Upper lobe of left lung (tissue), 6 donors: ENCODE data around the gene KIF13A. TPM values are rescaled to one million over a fixed set of nuclear protein-coding genes. Genes with fewer than 3 reads are reported as not detected.

Experiments
- ATAC-seq, 2 donors: fragments of 200-7000 bp; cut with Tn5 transposase; one replicate each; pipeline ENCODE4 v1.9.1; 2022; ENCODE audit warnings: mild to moderate bottlenecking in 2 of 2, moderate library complexity in 2 of 2; ENCODE audit not compliant: low FRiP score in 2 of 2
- DNase-seq, 2 donors: peaks; one replicate each; pipeline ENCODE4 v3.0.0-alpha.2; 2019 to 2020
- H3K27ac ChIP-seq, 4 donors: fragments of 200-600 bp; sonication (generic); one replicate each; pipeline ENCODE4 v1.5.1; 2016 to 2019
- H3K27me3 ChIP-seq, 4 donors: fragments of 200-600 bp; sonication (generic); one replicate each; pipeline ENCODE4 v1.5.1; 2017 to 2019
- H3K36me3 ChIP-seq, 4 donors: fragments of 200-600 bp; sonication (generic); one replicate each; pipeline ENCODE4 v1.5.1; 2016 to 2019
- H3K4me1 ChIP-seq, 4 donors: fragments of 200-600 bp; sonication (generic); one replicate each; pipeline ENCODE4 v1.5.1; 2018 to 2019
- H3K4me3 ChIP-seq, 4 donors: fragments of 200-600 bp; sonication (generic); one replicate each; pipeline ENCODE4 v1.5.1; 2017 to 2019; ENCODE audit warnings: mild to moderate bottlenecking in 2 of 4, moderate library complexity in 1 of 4
- H3K9me3 ChIP-seq, 4 donors: fragments of 200-600 bp; sonication (generic); one replicate each; pipeline ENCODE4 v1.5.1; 2018 to 2019
- EP300 ChIP-seq, 4 donors: sonication (generic); formaldehyde crosslinking; IDR thresholded peaks; one replicate each; pipeline ENCODE4 v1.5.1; 2017; ENCODE audit warnings: antibody characterized with exemption in 4 of 4, control low read depth in 2 of 4
- POLR2A ChIP-seq, 4 donors: fragments of 450-650 bp; IDR thresholded peaks; one replicate each; pipeline ENCODE4 v1.5.1; 2016 to 2017; ENCODE audit warnings: antibody characterized with exemption in 4 of 4, mild to moderate bottlenecking in 2 of 4
- POLR2AphosphoS5 ChIP-seq, 2 donors: sonication (generic); formaldehyde crosslinking; IDR thresholded peaks; one replicate each; pipeline ENCODE4 v1.5.1; 2017; ENCODE audit warnings: antibody characterized with exemption in 2 of 2
- WGBS, 2 donors: methylation state at CpG; one replicate each; pipeline ENCODE4 v1.1.5; 2017 to 2018; 5-methylcytosine and 5-hydroxymethylcytosine counted together
- total RNA-seq, 6 donors: library from RNA; depleted of rRNA in 4 of 6; stranded (reverse); fragments of >200 nt in 4 of 6; gene quantifications; one replicate each; pipeline versions ENCODE4 v1.1.0 to v1.2.1, GENCODE V29; 2016 to 2021
- TF ChIP-seq, protein P1 (sequence below), 6 experiments: fragments of 450-650 bp in 4 of 6; fragments of 200-600 bp in 2 of 6; sonication (generic) in 2 of 6; IDR thresholded peaks; one replicate each; pipeline ENCODE4 v1.5.1; 2016 to 2019; ENCODE audit warnings: antibody characterized with exemption in 6 of 6
- donor health status: DM: no; HTN: no; CAD: no; lungs with moderate emphysema.
- donor health status: DM: no; HTN: yes; CAD: no; lungs with severe emphysema.

KIF13A gene
- total RNA-seq, 6 donors from 2014 or later = 35.8 to 59.9 (median 49.0) TPM

DNA sequence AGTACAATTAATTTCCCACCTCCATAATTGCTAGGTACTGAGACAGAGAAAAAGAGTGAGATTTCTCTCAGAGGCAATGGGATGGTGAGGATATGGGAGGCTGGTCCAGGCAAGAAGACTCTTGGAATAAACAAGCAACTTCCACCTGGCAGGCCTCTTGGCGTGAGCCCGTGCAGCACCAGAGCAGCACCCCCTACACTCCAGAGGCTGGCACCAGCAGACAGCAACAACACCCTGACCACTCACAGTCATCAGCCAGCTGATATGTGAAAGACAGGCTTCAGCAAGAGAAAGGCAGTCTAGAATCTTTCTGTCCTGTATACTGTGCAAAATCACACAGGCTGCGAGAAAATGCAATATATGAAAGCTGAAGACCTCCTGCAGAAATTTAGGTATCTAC is 59.7 kb downstream of the KIF13A start:
- peak overlapping the region in 1 of 4 donors; percentile 37 for H3K27ac ChIP-seq
- no peaks in the 10 kb centered on the region for H3K27me3 ChIP-seq
- ATAC-seq (no peak), DNase-seq (no peak)
- H3K36me3 ChIP-seq = no peaks in the 10 kb centered on the region
- WGBS, 2 donors = 40 to 55% methylated on average over 3 of the region's 3 CpGs
- H3K9me3 ChIP-seq = no peaks in the 10 kb centered on the region
- H3K4me3 ChIP-seq = no peak overlapping the region
- TF ChIP-seq, protein P1, sequence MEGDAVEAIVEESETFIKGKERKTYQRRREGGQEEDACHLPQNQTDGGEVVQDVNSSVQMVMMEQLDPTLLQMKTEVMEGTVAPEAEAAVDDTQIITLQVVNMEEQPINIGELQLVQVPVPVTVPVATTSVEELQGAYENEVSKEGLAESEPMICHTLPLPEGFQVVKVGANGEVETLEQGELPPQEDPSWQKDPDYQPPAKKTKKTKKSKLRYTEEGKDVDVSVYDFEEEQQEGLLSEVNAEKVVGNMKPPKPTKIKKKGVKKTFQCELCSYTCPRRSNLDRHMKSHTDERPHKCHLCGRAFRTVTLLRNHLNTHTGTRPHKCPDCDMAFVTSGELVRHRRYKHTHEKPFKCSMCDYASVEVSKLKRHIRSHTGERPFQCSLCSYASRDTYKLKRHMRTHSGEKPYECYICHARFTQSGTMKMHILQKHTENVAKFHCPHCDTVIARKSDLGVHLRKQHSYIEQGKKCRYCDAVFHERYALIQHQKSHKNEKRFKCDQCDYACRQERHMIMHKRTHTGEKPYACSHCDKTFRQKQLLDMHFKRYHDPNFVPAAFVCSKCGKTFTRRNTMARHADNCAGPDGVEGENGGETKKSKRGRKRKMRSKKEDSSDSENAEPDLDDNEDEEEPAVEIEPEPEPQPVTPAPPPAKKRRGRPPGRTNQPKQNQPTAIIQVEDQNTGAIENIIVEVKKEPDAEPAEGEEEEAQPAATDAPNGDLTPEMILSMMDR (IDR thresholded peaks at IDR 0.05) = no peak
- TF ChIP-seq POLR2AphosphoS5 (IDR thresholded peaks at IDR 0.05) (no peak), POLR2A (IDR thresholded peaks at IDR 0.05) (no peak), EP300 (IDR thresholded peaks at IDR 0.05) (no peak)
- peaks cover 31 to 73% (median 48%) of the 10 kb centered on the region in 4 donors for H3K4me1 ChIP-seq

DNA sequence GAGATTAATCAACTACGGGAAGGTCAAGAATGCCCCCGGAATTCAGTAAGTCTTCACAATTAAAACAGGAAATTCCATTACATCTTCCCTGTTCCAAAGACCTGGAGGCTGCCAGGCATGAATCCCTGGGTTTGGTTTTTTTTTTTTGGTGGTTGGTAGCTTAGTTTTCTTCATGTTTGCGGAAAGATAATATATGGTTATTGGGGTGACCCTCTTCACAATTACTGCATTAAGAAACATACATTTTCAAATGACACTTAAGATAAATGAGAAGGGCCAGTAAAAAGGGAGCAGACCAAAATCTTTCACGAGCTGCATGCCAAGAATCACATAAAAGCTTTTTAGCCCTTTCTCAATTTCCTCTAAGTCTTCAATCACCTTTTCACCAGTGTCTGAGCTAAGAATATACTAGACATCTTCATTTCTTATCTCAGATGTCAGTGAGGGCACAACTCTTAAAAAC is 64.0 kb downstream of the KIF13A start:
- no peaks in the 10 kb centered on the region for H3K36me3 ChIP-seq
- no peak for TF ChIP-seq EP300 (IDR thresholded peaks at IDR 0.05)
- TF ChIP-seq POLR2A (IDR thresholded peaks at IDR 0.05) = no peak
- TF ChIP-seq POLR2AphosphoS5 (IDR thresholded peaks at IDR 0.05) = no peak
- TF ChIP-seq, protein P1 (IDR thresholded peaks at IDR 0.05) = no peak
- H3K27ac ChIP-seq = peak overlapping the region; percentile 4 to 78 (median 38)
- H3K9me3 ChIP-seq = no peaks in the 10 kb centered on the region
- H3K4me1 ChIP-seq = peaks cover 14 to 47% (median 23%) of the 10 kb centered on the region in 4 donors
- H3K4me3 ChIP-seq = no peak overlapping the region
- no peaks in the 10 kb centered on the region for H3K27me3 ChIP-seq
- DNase-seq (no peak), ATAC-seq (no peak)
- WGBS, 2 donors = 40 to 59% methylated on average over 4 of the region's 4 CpGs

DNA sequence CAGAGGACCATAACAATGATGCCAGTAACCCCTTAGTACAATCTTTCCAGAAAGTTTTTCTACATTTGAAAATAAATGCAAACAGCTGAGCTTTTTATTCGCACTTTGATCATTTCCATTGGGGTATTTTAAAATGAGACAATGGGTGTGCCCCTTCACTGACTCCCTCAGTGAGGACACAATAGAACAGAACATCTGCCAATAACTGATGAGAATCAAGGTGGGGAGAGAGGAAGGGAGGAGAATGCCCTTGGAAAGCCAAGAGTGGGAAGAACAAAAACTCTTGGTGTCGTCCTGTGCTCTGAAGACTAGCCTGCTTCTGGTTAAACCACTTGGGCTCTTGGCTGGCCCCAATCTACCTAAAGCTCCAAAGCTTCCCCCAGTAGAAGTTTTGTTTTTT is 66.0 kb downstream of the KIF13A start:
- H3K4me1 ChIP-seq = peaks cover 11 to 46% (median 26%) of the 10 kb centered on the region in 4 donors
- no peaks in the 10 kb centered on the region for H3K9me3 ChIP-seq
- H3K27me3 ChIP-seq = no peaks in the 10 kb centered on the region
- TF ChIP-seq EP300 (IDR thresholded peaks at IDR 0.05) = no peak
- TF ChIP-seq POLR2A (IDR thresholded peaks at IDR 0.05) = no peak
- H3K36me3 ChIP-seq = no peaks in the 10 kb centered on the region
- WGBS, 2 donors = 74 to 86% methylated on average over 2 of the region's 2 CpGs
- DNase-seq (no peak), ATAC-seq (no peak)
- H3K4me3 ChIP-seq = no peak overlapping the region
- H3K27ac ChIP-seq = peak overlapping the region in 2 of 4 donors; percentile 30 to 53

DNA sequence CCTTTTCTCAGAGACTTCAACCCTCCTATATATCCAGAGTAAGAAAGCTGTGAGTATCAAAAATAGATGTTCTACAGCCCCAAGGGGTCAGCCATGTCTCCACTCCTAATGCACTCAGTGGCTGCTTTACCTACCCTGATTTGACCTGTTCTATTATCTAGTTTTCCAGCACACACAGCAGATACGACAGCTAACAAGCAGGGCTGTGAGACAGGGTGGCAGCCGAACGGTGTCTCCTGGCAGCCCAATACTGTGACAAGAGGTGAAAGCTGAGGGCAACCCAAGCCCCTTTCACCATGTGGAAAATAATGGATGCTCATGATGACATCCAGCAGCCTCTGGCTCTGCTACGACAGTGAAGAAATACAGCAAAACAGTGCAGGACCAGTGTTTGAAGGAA is 67.9 kb downstream of the KIF13A start:
- Histone ChIP-seq H3K4me1 (peaks cover 7 to 37% (median 26%) of the 10 kb centered on the region in 4 donors), H3K27ac (no peak overlapping the region)
- WGBS, 2 donors = 78 to 83% methylated on average over 4 of the region's 4 CpGs

DNA sequence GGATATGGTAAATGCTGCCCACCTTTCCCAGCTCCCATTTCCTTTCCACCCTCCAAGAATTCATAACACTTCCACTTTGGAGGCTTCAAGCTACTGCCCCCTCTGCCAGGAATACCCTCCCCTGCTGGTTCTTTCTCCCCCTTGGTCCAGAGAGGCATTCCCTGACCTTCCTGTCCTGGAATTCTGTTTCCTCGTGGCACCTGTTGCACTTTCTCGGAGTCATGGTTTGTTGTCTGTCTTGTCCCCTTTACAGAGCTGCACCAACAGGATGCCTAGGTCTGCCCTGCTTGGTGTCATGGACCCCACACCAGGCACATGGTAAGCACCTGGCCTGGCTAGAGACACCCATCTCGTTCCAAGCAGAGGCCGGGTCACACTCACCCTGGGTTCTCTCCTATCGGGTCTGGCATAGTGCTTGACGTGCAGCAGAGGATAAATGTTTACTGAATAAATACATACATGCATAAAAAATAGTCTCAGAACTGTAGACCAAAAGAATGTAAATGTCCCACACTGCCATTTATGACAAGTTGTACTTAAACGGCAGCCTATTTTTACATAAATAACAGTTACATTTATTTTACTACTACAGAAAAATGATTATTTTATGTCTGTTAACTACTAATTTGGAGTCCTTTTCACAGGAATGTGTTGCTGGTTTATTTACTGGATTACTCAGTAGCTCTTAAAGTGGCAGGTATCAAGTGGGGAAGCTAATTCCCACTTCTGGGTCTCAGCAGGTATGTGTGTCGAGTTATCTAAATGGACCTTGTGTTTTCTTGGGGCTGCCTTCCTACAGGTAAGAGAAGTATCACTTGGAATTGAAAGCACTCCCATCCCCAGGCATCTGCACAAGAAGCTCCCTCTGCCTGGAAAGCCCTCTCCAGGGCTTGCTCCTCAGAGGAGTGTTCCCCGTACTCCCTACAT is 69.3 kb downstream of the KIF13A start:
- H3K9me3 ChIP-seq = no peaks in the 10 kb centered on the region
- H3K27me3 ChIP-seq = no peaks in the 10 kb centered on the region
- H3K27ac ChIP-seq = peak overlapping the region in 1 of 4 donors; percentile 17
- H3K36me3 ChIP-seq = no peaks in the 10 kb centered on the region
- TF ChIP-seq EP300 (IDR thresholded peaks at IDR 0.05) (no peak), POLR2A (IDR thresholded peaks at IDR 0.05) (no peak), POLR2AphosphoS5 (IDR thresholded peaks at IDR 0.05) (no peak)
- TF ChIP-seq, protein P1 (IDR thresholded peaks at IDR 0.05) = no peak
- no peak overlapping the region for H3K4me3 ChIP-seq
- peaks cover 0 to 27% (median 21%) of the 10 kb centered on the region in 4 donors for H3K4me1 ChIP-seq
- no peak for ATAC-seq
- 67 to 69% methylated on average over 9 of the region's 9 CpGs for whole genome bisulfite sequencing, 2 donors
- DNase-seq = no peak

More for the DNA sequence above, 67.9 kb downstream of the KIF13A start:
- TF ChIP-seq, protein P1 (IDR thresholded peaks at IDR 0.05) = no peak
- TF ChIP-seq POLR2AphosphoS5 (IDR thresholded peaks at IDR 0.05) (no peak), POLR2A (IDR thresholded peaks at IDR 0.05) (no peak), EP300 (IDR thresholded peaks at IDR 0.05) (no peak)
- ATAC-seq = no peak
- Histone ChIP-seq H3K4me3 (no peak overlapping the region), H3K9me3 (no peaks in the 10 kb centered on the region), H3K36me3 (no peaks in the 10 kb centered on the region), H3K27me3 (no peaks in the 10 kb centered on the region)
- no peak for DNase-seq
